Ovary (tissue), 9 donors: ENCODE measurements around the gene MAP3K9. TPM values are rescaled to one million over a fixed set of nuclear protein-coding genes. Genes with fewer than 3 reads are reported as not detected.

Source experiments
- DNase-seq, 5 donors: peaks; one replicate each; pipeline ENCODE4 v3.0.0-alpha.2; 2019 to 2020
- H3K27ac ChIP-seq, 2 donors: fragments of 200-600 bp; one replicate each; pipeline versions ENCODE4 v1.5.1 to v1.8.0; 2019 to 2022
- H3K27me3 ChIP-seq: fragments of 200-600 bp; one replicate; pipeline ENCODE4 v1.8.0; 2022
- H3K36me3 ChIP-seq: fragments of 200-600 bp; sonication (generic); one replicate; pipeline ENCODE4 v1.5.1; 2019
- H3K4me1 ChIP-seq: one replicate; pipeline ENCODE4 v1.8.1; 2013; ENCODE audit warnings: mild to moderate bottlenecking, moderate library complexity; ENCODE audit not compliant: insufficient read depth
- H3K4me3 ChIP-seq: fragments of 200-600 bp; sonication (generic); one replicate; pipeline ENCODE4 v1.5.1; 2017
- H3K9me3 ChIP-seq, 2 donors: fragments of 200-600 bp in 1 of 2; sonication (generic) in 1 of 2; one replicate each; pipeline versions ENCODE4 v1.5.1 to v1.8.1; 2013 to 2019; ENCODE audit warnings: mild to moderate bottlenecking in 1 of 2, moderate library complexity in 1 of 2
- EP300 ChIP-seq: sonication (generic); formaldehyde crosslinking; IDR thresholded peaks from one replicate; pipeline ENCODE4 v1.6.1; 2017; ENCODE audit warnings: antibody characterized with exemption
- POLR2A ChIP-seq: fragments of 450-650 bp; IDR thresholded peaks from one replicate; pipeline ENCODE4 v1.6.1; 2017; ENCODE audit warnings: antibody characterized with exemption, mild to moderate bottlenecking, moderate library complexity
- WGBS, 3 donors: extraction: QIAGEN DNeasy Blood & Tissue Kit in 1 of 3; methylation state at CpG; one replicate each; pipeline versions ENCODE4 v1.1.5 to v1.1.7; 2013 to 2017; 5-methylcytosine and 5-hydroxymethylcytosine counted together
- intact Hi-C, 4 donors: fragments of 100-400 bp; cut with DNase I; formaldehyde crosslinking; loops; one replicate each; pipeline versions ENCODE4 v1.11.0 to v1.15.1; 2022 to 2023
- polyA plus RNA-seq, 2 donors: library from polyadenylated mRNA; stranded (reverse); fragments of 200-250 nt in 1 of 2; fragments of 350-450 nt in 1 of 2; fragmentation: Illumina TruSeq in 1 of 2; extraction: RNeasy Lipid Tissue Mini Kit (QIAGEN cat#74804) in 1 of 2; gene quantifications; one replicate each; pipeline ENCODE4 v1.2.3, GENCODE V29; 2013 to 2014
- total RNA-seq, 7 donors: library from RNA; depleted of rRNA in 2 of 7; stranded (reverse); fragments of >200 nt in 2 of 7; fragmentation: NEBNext Ultra II Directional in 3 of 7; extraction: Animal tissue kit (Norgen Biotek cat#: 25700) in 3 of 7; gene quantifications; one replicate each; pipeline versions ENCODE4 v1.1.0 to v1.2.4, GENCODE V29; 2016 to 2023
- TF ChIP-seq, protein P1 (sequence below), 3 donors: fragments of 450-650 bp in 2 of 3; fragments of 200-600 bp in 1 of 3; IDR thresholded peaks; one replicate each; pipeline versions ENCODE4 v1.5.1 to v1.8.0; 2016 to 2022; ENCODE audit warnings: antibody characterized with exemption in 3 of 3, mild to moderate bottlenecking in 1 of 3
- donor health status: DM: no; HTN: no; CAD: no; lungs with moderate emphysema.
- donor health status: DM: no; HTN: no; CAD: no.
- donor health status: Bipolar disorder and iron deficiency.
- donor health status: DM: yes; HTN: yes; CAD: no.
- donor health status: DM: no; HTN: no; CAD: no.
- donor health status: DM: yes; HTN: yes; CAD: no.

Gene MAP3K9
- total and polyA plus RNA-seq, 9 donors = 0.80 to 3.7 (median 1.9) TPM

DNA sequence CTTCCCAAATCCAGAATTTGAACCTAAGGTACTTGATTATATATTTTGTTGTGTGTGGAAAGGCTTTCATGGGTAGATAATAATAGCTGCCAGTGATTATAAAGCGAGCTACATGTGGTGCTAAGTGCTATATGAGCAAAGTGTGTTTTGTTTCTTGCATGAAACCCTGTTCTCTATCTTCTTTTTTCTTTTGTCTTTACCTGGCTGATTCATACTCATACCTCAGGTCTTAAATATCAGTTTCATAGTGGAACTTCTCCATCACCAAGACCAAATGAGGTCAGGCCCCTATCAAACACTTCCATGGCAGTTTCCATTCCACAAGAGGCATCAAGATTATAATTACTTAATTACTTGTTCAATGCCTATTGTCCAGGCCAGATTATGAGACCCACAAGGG is 6.9 kb downstream of the MAP3K9 start:
- 83 to 94% (median 92%) methylated on average over 1 of the region's 1 CpG for WGBS, 3 donors
- TF ChIP-seq EP300 = no peak
- TF ChIP-seq, protein P1, sequence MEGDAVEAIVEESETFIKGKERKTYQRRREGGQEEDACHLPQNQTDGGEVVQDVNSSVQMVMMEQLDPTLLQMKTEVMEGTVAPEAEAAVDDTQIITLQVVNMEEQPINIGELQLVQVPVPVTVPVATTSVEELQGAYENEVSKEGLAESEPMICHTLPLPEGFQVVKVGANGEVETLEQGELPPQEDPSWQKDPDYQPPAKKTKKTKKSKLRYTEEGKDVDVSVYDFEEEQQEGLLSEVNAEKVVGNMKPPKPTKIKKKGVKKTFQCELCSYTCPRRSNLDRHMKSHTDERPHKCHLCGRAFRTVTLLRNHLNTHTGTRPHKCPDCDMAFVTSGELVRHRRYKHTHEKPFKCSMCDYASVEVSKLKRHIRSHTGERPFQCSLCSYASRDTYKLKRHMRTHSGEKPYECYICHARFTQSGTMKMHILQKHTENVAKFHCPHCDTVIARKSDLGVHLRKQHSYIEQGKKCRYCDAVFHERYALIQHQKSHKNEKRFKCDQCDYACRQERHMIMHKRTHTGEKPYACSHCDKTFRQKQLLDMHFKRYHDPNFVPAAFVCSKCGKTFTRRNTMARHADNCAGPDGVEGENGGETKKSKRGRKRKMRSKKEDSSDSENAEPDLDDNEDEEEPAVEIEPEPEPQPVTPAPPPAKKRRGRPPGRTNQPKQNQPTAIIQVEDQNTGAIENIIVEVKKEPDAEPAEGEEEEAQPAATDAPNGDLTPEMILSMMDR (IDR thresholded peaks at IDR 0.05) = no peak
- TF ChIP-seq POLR2A = no peak
- intact Hi-C loops = no loop called here

DNA sequence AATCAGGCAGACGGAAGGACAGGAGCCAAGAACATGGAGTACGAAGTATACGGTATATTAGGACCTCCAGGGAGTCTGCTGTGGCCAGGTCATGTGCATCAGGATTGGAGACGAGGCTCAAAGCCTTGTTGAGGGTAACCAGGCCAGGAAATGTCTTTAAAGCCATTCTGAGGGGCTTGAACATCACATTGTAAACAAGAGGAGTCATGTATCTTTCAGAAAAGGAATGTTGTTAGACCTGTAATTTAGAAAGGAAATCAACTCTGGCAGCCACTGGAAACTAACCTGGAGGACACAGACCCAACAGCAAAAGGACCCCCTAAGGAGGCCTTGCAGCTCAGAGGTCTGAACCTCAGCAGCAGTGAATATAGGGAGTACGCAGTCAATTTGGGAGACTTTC is 7.5 kb downstream of the MAP3K9 start:
- Histone ChIP-seq H3K27me3 (no peaks in the 10 kb centered on the region), H3K9me3 (no peaks in the 10 kb centered on the region), H3K36me3 (no peaks in the 10 kb centered on the region), H3K4me1 (no peaks in the 10 kb centered on the region), H3K27ac (no peak overlapping the region), H3K4me3 (no peak overlapping the region)
- TF ChIP-seq, protein P1 (IDR thresholded peaks at IDR 0.05) = no peak
- TF ChIP-seq POLR2A (no peak), EP300 (no peak)
- no peak for DNase-seq
- intact Hi-C loops = no loop called here
- WGBS, 3 donors = 83 to 90% (median 90%) methylated on average over 5 of the region's 5 CpGs

More for the DNA sequence above, 6.9 kb downstream of the MAP3K9 start:
- Histone ChIP-seq H3K4me1 (no peaks in the 10 kb centered on the region), H3K27ac (no peak overlapping the region), H3K36me3 (no peaks in the 10 kb centered on the region), H3K4me3 (no peak overlapping the region), H3K9me3 (no peaks in the 10 kb centered on the region), H3K27me3 (no peaks in the 10 kb centered on the region)
- no peak for DNase-seq

DNA sequence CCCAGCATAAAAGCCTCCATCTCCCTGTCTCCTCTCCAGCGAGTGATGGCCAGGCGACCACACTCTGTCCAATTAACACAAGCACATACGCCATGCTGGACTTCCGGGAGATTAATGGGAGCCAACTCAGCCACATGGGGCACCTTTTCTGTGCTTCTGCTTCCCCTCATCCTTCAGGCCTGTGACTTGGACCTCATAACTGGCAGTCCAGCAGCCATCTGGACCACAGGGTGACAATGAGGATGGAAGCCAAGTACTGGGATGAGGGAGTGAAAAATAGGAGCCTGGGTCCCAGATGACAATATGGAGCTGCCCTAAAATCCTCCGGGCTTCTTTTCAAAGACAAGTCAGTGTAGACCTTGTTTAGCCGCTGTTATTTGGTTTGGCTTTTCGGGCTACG is 12.8 kb downstream of the MAP3K9 start:
- no peaks in the 10 kb centered on the region for H3K27me3 ChIP-seq
- H3K4me3 ChIP-seq = no peak overlapping the region
- TF ChIP-seq, protein P1 (IDR thresholded peaks at IDR 0.05) = no peak
- TF ChIP-seq EP300 (no peak), POLR2A (no peak)
- H3K27ac ChIP-seq = no peak overlapping the region
- 96 to 97% (median 96%) methylated on average over 8 of the region's 8 CpGs for WGBS, 3 donors
- no peak for DNase-seq
- no peaks in the 10 kb centered on the region for H3K9me3 ChIP-seq
- H3K4me1 ChIP-seq = no peaks in the 10 kb centered on the region
- H3K36me3 ChIP-seq = no peaks in the 10 kb centered on the region
- intact Hi-C loops = no loop called here

DNA sequence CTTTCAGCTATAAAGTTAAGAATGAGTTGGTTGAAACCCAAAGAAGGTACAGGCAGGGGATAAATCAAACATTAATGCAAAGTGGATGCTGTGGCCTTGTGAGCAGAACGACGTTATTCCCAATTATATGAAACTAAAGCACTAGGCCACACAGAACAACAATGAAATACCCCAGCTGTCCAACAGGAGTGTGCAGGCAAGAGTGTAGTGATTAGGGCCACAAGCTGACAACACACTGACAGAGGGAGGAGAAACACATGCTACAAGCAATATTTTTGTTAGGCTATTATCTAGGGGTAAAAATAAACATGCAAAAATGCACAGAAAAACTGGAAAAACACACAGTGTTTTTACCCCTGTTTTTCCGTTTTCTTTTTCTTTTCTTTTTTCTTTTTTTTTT is 15.0 kb downstream of the MAP3K9 start:
- H3K36me3 ChIP-seq = no peaks in the 10 kb centered on the region
- H3K9me3 ChIP-seq = no peaks in the 10 kb centered on the region
- DNase-seq = no peak
- H3K4me1 ChIP-seq = no peaks in the 10 kb centered on the region
- H3K27me3 ChIP-seq = no peaks in the 10 kb centered on the region
- intact Hi-C loops = no loop called here
- no peak overlapping the region for H3K27ac ChIP-seq
- no peak overlapping the region for H3K4me3 ChIP-seq
- 7 to 27% (median 11%) methylated on average over 3 of the region's 3 CpGs for WGBS, 3 donors
- TF ChIP-seq EP300 = no peak
- TF ChIP-seq, protein P1 (IDR thresholded peaks at IDR 0.05) = no peak
- TF ChIP-seq POLR2A = no peak
